HFF-Myc (cell line): Measurements from ENCODE around the gene IDUA.

ENCODE experiments used
- DNase-seq: peaks from one replicate; pipeline ENCODE4 v3.0.0-alpha.2; 2011; ENCODE audit warnings: low read depth; ENCODE audit errors: extremely low read depth
- H3K4me3 ChIP-seq: replicated peaks from 2 replicates; pipeline ENCODE4 v1.5.1; 2011; ENCODE audit warnings: low read depth, mild to moderate bottlenecking, control low read depth, low read length
- CTCF ChIP-seq: IDR thresholded peaks from 2 replicates; pipeline ENCODE4 v1.5.1; 2012; ENCODE audit warnings: mild to moderate bottlenecking, low read depth, low read length, control low read depth; ENCODE audit errors: missing control alignments

Gene IDUA

GRCh38 chr4:992297-993110, 5.7 kb downstream of the IDUA start:
- DNase-seq: no peak
- no peak for TF ChIP-seq CTCF
- H3K4me3 ChIP-seq: no peak overlapping the region

- TF ChIP-seq CTCF: no peak
- no peak for DNase-seq
- no peak within 1 kb of the TSS for H3K4me3 ChIP-seq
These were observed 6.5 kb downstream of the IDUA start, which contains the start of gene SLC26A1 for GRCh38 chr4:993111-994029. SLC26A1 (minus strand) TSS chr4:993404; CDS start chr4:991703, 1,701 bp downstream.

GRCh38 chr4:995311-996026, 8.6 kb downstream of the IDUA start:
- TF ChIP-seq CTCF: no peak
- H3K4me3 ChIP-seq: no peak overlapping the region
- no peak for DNase-seq

GRCh38 chr4:996030-996996, 9.5 kb downstream of the IDUA start:
- no peak overlapping the region for H3K4me3 ChIP-seq
- DNase-seq: no peak
- TF ChIP-seq CTCF: no peak

GRCh38 chr4:996997-997374, 10.1 kb downstream of the IDUA start:
- no peak overlapping the region for H3K4me3 ChIP-seq
- TF ChIP-seq CTCF: no peak

More at GRCh38 chr4:996997-997374, 10.1 kb downstream of the IDUA start:
- no peak for DNase-seq
